Erythroblast (primary cell): Measurements from ENCODE around the gene COA7.

Source experiments
- GATA1 ChIP-seq: IDR thresholded peaks from 2 replicates; pipeline ENCODE4 v1.6.1; 2011; ENCODE audit warnings: low read depth, mild to moderate bottlenecking, control low read depth, low read length, moderate library complexity
- POLR2A ChIP-seq: IDR thresholded peaks from 2 replicates; pipeline ENCODE4 v1.6.1; 2011; ENCODE audit warnings: mild to moderate bottlenecking, low read length

GRCh38 chr1:52747450-52747849 lies 49.3 kb upstream of the COA7 start:
- no peak for TF ChIP-seq POLR2A
- TF ChIP-seq GATA1: no peak
